ENCODE data around the gene CTDP1. TPM values are rescaled to one million over a fixed set of nuclear protein-coding genes. Genes with fewer than 3 reads are reported as not detected.
"Not testable (repeated sequence)": the region's sequence is repeated elsewhere in the genome, so short reads cannot be mapped to it uniquely, and the experiment has no call there.

Gene CTDP1
- total RNA-seq, 4 donors from 2014 or later = 18.1 to 40.5 (median 25.7) TPM

GRCh38 chr18:79750980-79751571 is 71.5 kb downstream of the CTDP1 start:
- Histone ChIP-seq H3K4me1 (no peaks in the 10 kb centered on the region), H3K27me3 (no peaks in the 10 kb centered on the region), H3K9me3 (peaks cover 0 to under 1% (median 0%) of the 10 kb centered on the region in 4 donors), H3K36me3 (peaks cover 0 to 63% (median 0%) of the 10 kb centered on the region in 3 donors), H3K27ac (no peak overlapping the region), H3K4me3 (no peak overlapping the region)
- DNase-seq (ENCODE audit: low spot score in 2 of 2) = no peak
- TF ChIP-seq CTCF (IDR thresholded peaks at IDR 0.05) (no peak), POLR2A (IDR thresholded peaks at IDR 0.05) (no peak), EP300 (IDR thresholded peaks at IDR 0.05) (no peak)
- 73 to 75% methylated on average over 13 of the region's 13 CpGs for WGBS, 2 donors

- H3K36me3 ChIP-seq = peaks cover 0 to 66% (median 0%) of the 10 kb centered on the region in 3 donors
- H3K27me3 ChIP-seq; H3K9me3 ChIP-seq; DNase-seq (ENCODE audit: low spot score in 2 of 2); H3K27ac ChIP-seq; H3K4me3 ChIP-seq; H3K4me1 ChIP-seq: not testable (repeated sequence)
- WGBS, 2 donors = 92 to 95% methylated on average over 13 to 15 of the region's 20 CpGs
Observed at GRCh38 chr18:79751918-79752578, 72.4 kb downstream of the CTDP1 start.

DNA sequence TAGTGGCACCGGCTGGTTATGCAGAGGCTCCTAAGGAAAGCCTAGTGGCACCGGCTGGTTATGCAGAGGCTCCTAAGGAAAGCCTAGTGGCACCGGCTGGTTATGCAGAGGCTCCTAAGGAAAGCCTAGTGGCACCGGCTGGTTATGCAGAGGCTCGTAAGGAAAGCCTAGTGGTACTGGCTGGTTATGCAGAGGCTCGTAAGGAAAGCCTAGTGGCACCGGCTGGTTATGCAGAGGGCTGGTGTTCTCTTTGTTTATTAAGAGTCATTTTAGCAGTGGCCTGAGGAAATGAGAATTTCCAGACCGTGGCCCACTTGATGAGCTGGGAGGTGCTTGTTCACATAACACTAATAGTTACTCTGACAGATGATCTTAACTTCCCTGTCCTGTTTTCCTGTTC is 73.3 kb downstream of the CTDP1 start:
- H3K27me3 ChIP-seq; H3K4me3 ChIP-seq; H3K4me1 ChIP-seq; H3K27ac ChIP-seq; DNase-seq (ENCODE audit: low spot score in 2 of 2): not testable (repeated sequence)
- Histone ChIP-seq H3K9me3 (peaks cover 0 to 13% (median 0%) of the 10 kb centered on the region in 4 donors), H3K36me3 (peaks cover 0 to 62% (median 0%) of the 10 kb centered on the region in 3 donors)
- 91 to 94% methylated on average over 5 to 7 of the region's 8 CpGs for WGBS, 2 donors

- H3K36me3 ChIP-seq = peaks cover 0 to 62% (median 0%) of the 10 kb centered on the region in 3 donors
- H3K4me3 ChIP-seq = no peak overlapping the region
- H3K27ac ChIP-seq = no peak overlapping the region
- no peak for TF ChIP-seq POLR2A (IDR thresholded peaks at IDR 0.05)
- TF ChIP-seq EP300 (IDR thresholded peaks at IDR 0.05) = no peak
- TF ChIP-seq CTCF (IDR thresholded peaks at IDR 0.05) = no peak
- no peaks in the 10 kb centered on the region for H3K27me3 ChIP-seq
- no peak for DNase-seq (ENCODE audit: low spot score in 2 of 2)
- H3K4me1 ChIP-seq = no peaks in the 10 kb centered on the region
- 90 to 91% methylated on average over 24 to 27 of the region's 27 CpGs for WGBS, 2 donors
- H3K9me3 ChIP-seq = peaks cover 0 to 15% (median 0%) of the 10 kb centered on the region in 4 donors
Observed at GRCh38 chr18:79753391-79753851, 73.8 kb downstream of the CTDP1 start.

- Histone ChIP-seq H3K4me1 (no peaks in the 10 kb centered on the region), H3K9me3 (peaks cover 0 to 23% (median 0%) of the 10 kb centered on the region in 4 donors), H3K27ac (no peak overlapping the region), H3K36me3 (peaks cover 0 to 54% (median 0%) of the 10 kb centered on the region in 3 donors), H3K27me3 (no peaks in the 10 kb centered on the region), H3K4me3 (no peak overlapping the region)
- DNase-seq (ENCODE audit: low spot score in 2 of 2) = no peak
- TF ChIP-seq EP300 (IDR thresholded peaks at IDR 0.05) (no peak), POLR2A (IDR thresholded peaks at IDR 0.05) (no peak), CTCF (IDR thresholded peaks at IDR 0.05) (no peak)
- 95 to 96% methylated on average over 35 of the region's 35 CpGs for WGBS, 2 donors
Observed at GRCh38 chr18:79754022-79754761, 74.6 kb downstream of the CTDP1 start.

Measured in tibial nerve (tissue), 4 donors.